Heart left ventricle (tissue), 16 donors: ENCODE measurements around the gene BTBD3. TPM values are rescaled to one million over a fixed set of nuclear protein-coding genes. Genes with fewer than 3 reads are reported as not detected.

Experiments used
- ATAC-seq, 4 donors: fragments of 200-7000 bp; cut with Tn5 transposase; one replicate each; pipeline ENCODE4 v1.9.1; 2020 to 2022; ENCODE audit warnings: moderate library complexity in 4 of 4, mild to moderate bottlenecking in 3 of 4, moderate number of reproducible peaks in 1 of 4
- DNase-seq, 5 donors: peaks; one replicate each; pipeline ENCODE4 v3.0.0-alpha.2; 2020
- H3K27ac ChIP-seq, 12 donors: fragments of 200-600 bp; sonication (generic) in 4 of 12; one replicate each; pipeline versions ENCODE4 v1.5.0 to v1.8.0; 2016 to 2022; ENCODE audit warnings: mild to moderate bottlenecking in 2 of 12
- H3K27me3 ChIP-seq, 9 donors: fragments of 200-600 bp; sonication (generic) in 2 of 9; one replicate each; pipeline versions ENCODE4 v1.5.1 to v1.8.0; 2016 to 2022; ENCODE audit warnings: mild to moderate bottlenecking in 3 of 9
- H3K36me3 ChIP-seq, 9 donors: fragments of 200-600 bp; sonication (generic) in 2 of 9; one replicate each; pipeline versions ENCODE4 v1.5.0 to v1.8.0; 2018 to 2022; ENCODE audit warnings: mild to moderate bottlenecking in 2 of 9
- H3K4me1 ChIP-seq, 12 donors: fragments of 200-600 bp; sonication (generic) in 4 of 12; one replicate each; pipeline versions ENCODE4 v1.5.0 to v1.8.0; 2016 to 2022; ENCODE audit warnings: mild to moderate bottlenecking in 3 of 12
- H3K4me3 ChIP-seq, 12 donors: fragments of 200-600 bp; sonication (generic) in 4 of 12; one replicate each; pipeline versions ENCODE4 v1.5.0 to v1.8.0; 2017 to 2022; ENCODE audit warnings: mild to moderate bottlenecking in 9 of 12, moderate library complexity in 4 of 12
- H3K9me3 ChIP-seq, 12 donors: fragments of 200-600 bp; sonication (generic) in 4 of 12; one replicate each; pipeline versions ENCODE4 v1.5.0 to v1.8.0; 2016 to 2022; ENCODE audit warnings: mild to moderate bottlenecking in 1 of 12
- CTCF ChIP-seq, 12 donors: fragments of 200-600 bp; sonication (generic) in 4 of 12; IDR thresholded peaks; one replicate each; pipeline versions ENCODE4 v1.5.0 to v1.8.0; 2018 to 2022; ENCODE audit warnings: antibody characterized with exemption in 12 of 12, mild to moderate bottlenecking in 5 of 12
- POLR2A ChIP-seq, 2 donors: fragments of 450-650 bp; IDR thresholded peaks; one replicate each; pipeline ENCODE4 v1.6.1; 2017; ENCODE audit warnings: antibody characterized with exemption in 2 of 2, mild to moderate bottlenecking in 2 of 2, moderate library complexity in 2 of 2
- WGBS, 4 donors: extraction: QIAGEN DNeasy Blood & Tissue Kit in 2 of 4; methylation state at CpG; one replicate each; pipeline versions ENCODE4 v1.1.5 to v1.1.7; 2013 to 2018; 5-methylcytosine and 5-hydroxymethylcytosine counted together
- intact Hi-C, 10 donors: fragments of 100-400 bp; cut with DNase I; formaldehyde crosslinking; loops; one replicate each; pipeline versions ENCODE4 v1.11.1 to v1.14.2; 2022
- polyA plus RNA-seq, 2 donors: library from polyadenylated mRNA; stranded (reverse); fragments of 200-250 nt; gene quantifications; one replicate each; pipeline ENCODE4 v1.2.3, GENCODE V29; 2013
- total RNA-seq, 9 donors: library from RNA; depleted of rRNA in 2 of 9; stranded (reverse); fragments of >200 nt in 2 of 9; fragmentation: NEBNext Ultra II Directional in 3 of 9; extraction: Animal tissue kit (Norgen Biotek cat#: 25700) in 3 of 9; gene quantifications; one replicate each; pipeline versions ENCODE4 v1.1.0 to v1.2.4, GENCODE V29; 2016 to 2023
- donor health status: ischemic (EF 13 %, LVEDD 7.1; RV severe dilation, severe dysfunction).
- donor health status: healthy with polysubstance abuse.
- donor health status: DM: no; HTN: yes; CAD: no.
- donor health status: DM: no; HTN: no; CAD: no.
- donor health status: ischemic (EF 25% LVEDD 6.9; RV normal size, moderate dysfunction).
- donor health status: ischemic (EF 25% LVEDD 5.7; RV mildly dilated, moderate dysfunction).
- donor health status: healthy.
- donor health status: DM: yes; HTN: yes; CAD: no.
- donor health status: ischemic (EF 35%, LVEDD 5.7; RV mildly dilated, moderate dysfunction).
- donor health status: nonischemic (EF 11% LVEDD 7.7; RV severe dilation, severe dysfunction).
- donor health status: DM: yes; HTN: yes; CAD: no.
- donor health status: PGD.
- donor health status: ischemic (EF 29% LVEDD 5.4; RV normal size, mild dysfunction).
- donor health status: nonischemic (EF 23%, LVEDD 6.1; RV moderate dilation, normal function).

Gene BTBD3
- total and polyA plus RNA-seq, 11 donors, result 4.8 to 33.9 (median 23.9) TPM

GRCh38 chr20:11894062-11894461 is 23.6 kb upstream of the BTBD3 start:
- Histone ChIP-seq H3K4me3 (no peak overlapping the region), H3K9me3 (no peaks in the 10 kb centered on the region), H3K27ac (peak overlapping the region in 1 of 12 donors; percentile 22), H3K36me3 (no peaks in the 10 kb centered on the region), H3K4me1 (peaks cover 3 to 59% (median 36%) of the 10 kb centered on the region in 12 donors), H3K27me3 (no peaks in the 10 kb centered on the region)
- intact Hi-C loops, result loop anchor here in 1 of 10 donors (10.0 kb wide), 1 partner anchor 281 kb away; no protein-coding TSS in a partner anchor
- DNase-seq (no peak), ATAC-seq (no peak)
- 70 to 80% (median 76%) methylated on average over 6 of the region's 6 CpGs for WGBS, 4 donors
- TF ChIP-seq POLR2A (IDR thresholded peaks at IDR 0.05), result no peak
- TF ChIP-seq CTCF (IDR thresholded peaks at IDR 0.05), result no peak

- H3K36me3 ChIP-seq, result no peaks in the 10 kb centered on the region
- intact Hi-C loops, result loop anchor here in 1 of 10 donors (10.0 kb wide), 1 partner anchor 279 kb away; no protein-coding TSS in a partner anchor
- no peaks in the 10 kb centered on the region for H3K27me3 ChIP-seq
- DNase-seq (no peak), ATAC-seq (no peak)
- H3K4me3 ChIP-seq, result peak overlapping the region in 7 of 12 donors; percentile 2 to 22 (median 17)
- 28 to 40% (median 33%) methylated on average over 6 of the region's 6 CpGs for WGBS, 4 donors
- peaks cover 3 to 52% (median 35%) of the 10 kb centered on the region in 12 donors for H3K4me1 ChIP-seq
- TF ChIP-seq CTCF (IDR thresholded peaks at IDR 0.05) (no peak), POLR2A (IDR thresholded peaks at IDR 0.05) (no peak)
- H3K9me3 ChIP-seq, result no peaks in the 10 kb centered on the region
- peak overlapping the region in 1 of 12 donors; percentile 32 for H3K27ac ChIP-seq
These were observed 21.8 kb upstream of the BTBD3 start for GRCh38 chr20:11895861-11896387.

- intact Hi-C loops, result no loop called here
- H3K27ac ChIP-seq, result no peak overlapping the region
- no peak overlapping the region for H3K4me3 ChIP-seq
- peaks cover 0 to 3% (median 0%) of the 10 kb centered on the region in 9 donors for H3K36me3 ChIP-seq
- H3K4me1 ChIP-seq, result peaks cover 0 to 26% (median 13%) of the 10 kb centered on the region in 12 donors
- H3K9me3 ChIP-seq, result no peaks in the 10 kb centered on the region
- no peak for ATAC-seq
- no peak for DNase-seq
- H3K27me3 ChIP-seq, result no peaks in the 10 kb centered on the region
- WGBS, 4 donors, result 94 to 99% (median 96%) methylated on average over 3 of the region's 3 CpGs
- TF ChIP-seq CTCF (IDR thresholded peaks at IDR 0.05) (no peak), POLR2A (IDR thresholded peaks at IDR 0.05) (no peak)
These were observed 16.6 kb upstream of the BTBD3 start for GRCh38 chr20:11901127-11901526.

- H3K4me1 ChIP-seq, result peaks cover 0 to 28% (median 16%) of the 10 kb centered on the region in 12 donors
- WGBS, 4 donors, result 88 to 95% (median 93%) methylated on average over 2 of the region's 2 CpGs
- no peaks in the 10 kb centered on the region for H3K9me3 ChIP-seq
- peaks cover 0 to 3% (median 0%) of the 10 kb centered on the region in 9 donors for H3K36me3 ChIP-seq
- TF ChIP-seq CTCF (IDR thresholded peaks at IDR 0.05), result no peak
- ATAC-seq (no peak), DNase-seq (no peak)
- H3K27me3 ChIP-seq, result no peaks in the 10 kb centered on the region
- no peak overlapping the region for H3K27ac ChIP-seq
- H3K4me3 ChIP-seq, result no peak overlapping the region
- intact Hi-C loops, result no loop called here
These were observed 15.4 kb upstream of the BTBD3 start for GRCh38 chr20:11902285-11902697.
